Endothelial cell of umbilical vein (primary cell): ENCODE measurements around the gene FAM210A. TPM values are rescaled to one million over a fixed set of nuclear protein-coding genes. Genes with fewer than 3 reads are reported as not detected.

Experiments used
- BruUV-seq: library from RNA; stranded (reverse); fragments of 400-500 nt; replicated peaks from 2 replicates; lab custom pipeline; 2021; lab: Mats Ljungman, UMichigan
- CTCF ChIA-PET: fragments of 300-600, 350-600 bp; sonication (Branson Sonifier 250); formaldehyde crosslinking; loops from one replicate; lab custom pipeline; 2021; ENCODE audit warnings: antibody characterized with exemption, inconsistent platforms; lab: Charles Lee
- POLR2A ChIA-PET: fragments of 300-600, 350-600 bp; sonication (Branson Sonifier 250); formaldehyde crosslinking; loops from one replicate; lab custom pipeline; 2021; ENCODE audit warnings: antibody characterized with exemption, inconsistent platforms; lab: Charles Lee
- DNase-seq: peaks from one replicate; pipeline ENCODE4 v3.0.0-alpha.2; 2011; ENCODE audit warnings: low read depth, low spot score
- FAIRE-seq: peaks from 2 replicates; lab custom pipeline; 2011; peaks lifted over from hg19 to GRCh38; lab: Jason Lieb, UNC
- H2AFZ ChIP-seq: 2 replicates; pipeline ENCODE4 v1.6.0; 2012; ENCODE audit warnings: low read depth, low read length, control low read depth, inconsistent platforms
- H3K27ac ChIP-seq: 2 replicates; pipeline ENCODE4 v1.5.1; 2011; ENCODE audit warnings: low read depth, mild to moderate bottlenecking, control low read depth, low read length, moderate library complexity; ENCODE audit not compliant: insufficient read depth
- H3K27me3 ChIP-seq, 2 experiments: 2 replicates each; pipeline versions ENCODE4 v1.6.0 to v1.6.1; 2011; ENCODE audit warnings: low read length in 2 of 2, mixed read lengths in 1 of 2; ENCODE audit not compliant: control insufficient read depth in 2 of 2, insufficient read depth in 2 of 2
- H3K36me3 ChIP-seq, 2 experiments: 2 replicates in 1 of 2; 3 replicates in 1 of 2; pipeline ENCODE4 v1.5.1; 2011; ENCODE audit warnings: low read length in 2 of 2, mild to moderate bottlenecking in 1 of 2, moderate library complexity in 1 of 2; ENCODE audit not compliant: control insufficient read depth in 2 of 2, insufficient read depth in 2 of 2; ENCODE audit errors: extremely low read depth in 1 of 2
- H3K4me1 ChIP-seq: 3 replicates; pipeline ENCODE4 v1.5.1; 2011; ENCODE audit warnings: mild to moderate bottlenecking, low read length; ENCODE audit not compliant: control insufficient read depth, insufficient read depth; ENCODE audit errors: extremely low read depth
- H3K4me2 ChIP-seq: 2 replicates; pipeline ENCODE4 v1.6.1; 2011; ENCODE audit warnings: low read length, control low read depth, mixed read lengths; ENCODE audit not compliant: insufficient read depth
- H3K4me3 ChIP-seq, 3 experiments: fragments of 200-600 bp in 1 of 3; sonication (generic), shearing (Covaris generic) in 1 of 3; replicated peaks in 1 of 3; 2 replicates each; pipeline ENCODE4 v1.5.1; 2011 to 2016; ENCODE audit warnings: control low read depth in 3 of 3, low read length in 3 of 3, mild to moderate bottlenecking in 2 of 3, inconsistent platforms in 1 of 3, low read depth in 1 of 3, moderate library complexity in 1 of 3; ENCODE audit not compliant: insufficient read depth in 1 of 3
- H3K79me2 ChIP-seq: 2 replicates; pipeline ENCODE4 v1.6.0; 2012; ENCODE audit warnings: low read length, inconsistent platforms; ENCODE audit not compliant: control insufficient read depth, insufficient read depth
- H3K9ac ChIP-seq: replicated peaks from 2 replicates; pipeline ENCODE3; 2011; ENCODE audit warnings: low read length, control low read depth; ENCODE audit not compliant: insufficient read depth; ENCODE audit errors: extremely low read depth
- H3K9me1 ChIP-seq: replicated peaks from 3 replicates; pipeline ENCODE4 v1.6.0; 2011; ENCODE audit warnings: mild to moderate bottlenecking, low read length; ENCODE audit not compliant: control insufficient read depth, insufficient read depth; ENCODE audit errors: extremely low read depth
- H3K9me3 ChIP-seq: replicated peaks from 2 replicates; pipeline ENCODE4 v1.5.1; 2012; ENCODE audit warnings: low read length, inconsistent platforms; ENCODE audit not compliant: control insufficient read depth, insufficient read depth
- H4K20me1 ChIP-seq: replicated peaks from 2 replicates; pipeline ENCODE3; 2011; ENCODE audit warnings: mild to moderate bottlenecking, low read length; ENCODE audit not compliant: control insufficient read depth, insufficient read depth; ENCODE audit errors: extremely low read depth
- CTCF ChIP-seq, 2 donors: IDR thresholded peaks; 1 replicate in 1 of 2; 2 replicates in 1 of 2; pipeline ENCODE4 v1.5.1; 2011; ENCODE audit warnings: low read length in 2 of 2, mild to moderate bottlenecking in 2 of 2, moderate library complexity in 2 of 2, control low read depth in 1 of 2, inconsistent platforms in 1 of 2, low read depth in 1 of 2; ENCODE audit not compliant: insufficient read depth in 1 of 2; ENCODE audit errors: extremely low read depth in 1 of 2
- EZH2 ChIP-seq: IDR thresholded peaks from 2 replicates; pipeline ENCODE4 v1.6.1; 2012; ENCODE audit warnings: borderline replicate concordance, low read depth, mild to moderate bottlenecking, moderate library complexity, low read length, inconsistent platforms; ENCODE audit not compliant: severe bottlenecking
- FOS ChIP-seq: IDR thresholded peaks from 2 replicates; pipeline ENCODE4 v1.6.1; 2011; ENCODE audit warnings: mild to moderate bottlenecking, low read length, moderate library complexity, borderline replicate concordance; ENCODE audit not compliant: insufficient read depth
- GATA2 ChIP-seq: IDR thresholded peaks from 2 replicates; pipeline ENCODE4 v1.7.0; 2011; ENCODE audit warnings: low read depth, mild to moderate bottlenecking, moderate library complexity, mixed read lengths, low read length; ENCODE audit not compliant: insufficient read length, insufficient read depth
- JUN ChIP-seq: IDR thresholded peaks from 2 replicates; pipeline ENCODE4 v1.6.1; 2011; ENCODE audit warnings: borderline replicate concordance, low read depth; ENCODE audit not compliant: insufficient read length, insufficient read depth
- MAX ChIP-seq: IDR thresholded peaks from 2 replicates; pipeline ENCODE4 v1.6.1; 2011; ENCODE audit not compliant: insufficient read depth, insufficient read length
- MYC ChIP-seq: IDR thresholded peaks from one replicate; pipeline ENCODE4 v1.6.1; 2011; ENCODE audit warnings: mild to moderate bottlenecking, low read depth, low read length
- POLR2A ChIP-seq: IDR thresholded peaks from 2 replicates; pipeline ENCODE4 v1.6.1; 2012; ENCODE audit warnings: low read depth, mild to moderate bottlenecking, control low read depth, low read length
- POLR2AphosphoS5 ChIP-seq: IDR thresholded peaks from 2 replicates; pipeline ENCODE4 v1.6.1; 2012; ENCODE audit warnings: low read depth, mild to moderate bottlenecking, control low read depth, low read length, moderate library complexity; ENCODE audit not compliant: insufficient read depth
- dilution Hi-C: fragments of 300-500 bp; cut with MboI; formaldehyde crosslinking; loops from one replicate; pipeline ENCODE4 v1.15.0; 2019; ENCODE audit warnings: low sequenced_read_pairs; ENCODE audit not compliant: extremely low pct_ligation_motif_present
- intact Hi-C: fragments of 100-400 bp; cut with micrococcal nuclease; formaldehyde crosslinking; loops from one replicate; pipeline ENCODE4 v1.10.0; 2022
- polyA plus RNA-seq, 4 experiments: library from polyadenylated mRNA; depleted of rRNA in 3 of 4; stranded (reverse) in 3 of 4; unstranded in 1 of 4; fragments of >200 nt; gene quantifications; 2 replicates each; pipeline versions ENCODE4 v1.2.1 to v1.2.3, GENCODE V29; 2011 to 2012; ENCODE audit warnings: missing spikeins in 1 of 4
- total RNA-seq: library from RNA; stranded (reverse); gene quantifications from 2 replicates; pipeline ENCODE4 v1.2.3, GENCODE V29; 2021

FAM210A gene
- total and polyA plus RNA-seq, 2 donors (not counting 3 experiments of a cell fraction or from before 2014, with no cell fraction given), result 7.1 to 17.3 TPM

- Histone ChIP-seq H3K9me1 (no peaks in the 10 kb centered on the region), H4K20me1 (no peaks in the 10 kb centered on the region), H3K4me1 (no peaks in the 10 kb centered on the region), H3K27me3 (peaks cover 8 to 9% of the 10 kb centered on the region in 2 experiments), H3K36me3 (no peaks in the 10 kb centered on the region), H3K4me2 (no peak overlapping the region), H3K27ac (no peak overlapping the region), H3K4me3 (no peak overlapping the region), H2AFZ (no peak overlapping the region), H3K9me3 (no peaks in the 10 kb centered on the region), H3K9ac (no peak overlapping the region), H3K79me2 (no peaks in the 10 kb centered on the region)
- intact Hi-C loops, result no loop called here
- CTCF ChIA-PET, result no interaction called here
- no TSS peak for BruUV-seq
- TF ChIP-seq EZH2, result no peak
- TF ChIP-seq FOS, result no peak
- no peak for TF ChIP-seq POLR2A
- no peak for TF ChIP-seq MAX
- TF ChIP-seq GATA2, result no peak
- POLR2A ChIA-PET, result no interaction called here
- DNase-seq, result no peak
- dilution Hi-C loops, result no loop called here
- FAIRE-seq, result no peak
Observed at GRCh38 chr18:13642440-13642827, 83.9 kb downstream of the FAM210A start.

- DNase-seq, result peak; percentile 15
- POLR2A ChIA-PET, result no interaction called here
Observed at GRCh38 chr18:13641551-13642439, 84.6 kb downstream of the FAM210A start.

More at GRCh38 chr18:13641551-13642439, 84.6 kb downstream of the FAM210A start:
- Histone ChIP-seq H3K4me3 (peak overlapping the region in 2 of 3 experiments; percentile 5 to 28), H3K79me2 (no peaks in the 10 kb centered on the region), H3K9ac (no peak overlapping the region), H3K27me3 (peaks cover 8 to 9% of the 10 kb centered on the region in 2 experiments), H3K9me3 (no peaks in the 10 kb centered on the region), H3K4me1 (no peaks in the 10 kb centered on the region), H3K36me3 (no peaks in the 10 kb centered on the region), H3K27ac (no peak overlapping the region), H3K9me1 (no peaks in the 10 kb centered on the region), H4K20me1 (no peaks in the 10 kb centered on the region), H3K4me2 (peak overlapping the region; percentile 34), H2AFZ (peak overlapping the region; percentile 74)
- CTCF ChIA-PET, result no interaction called here
- TF ChIP-seq CTCF (IDR thresholded peaks at IDR 0.05; ENCODE audit: extremely low read depth in 1 of 2, insufficient read depth in 1 of 2, low read depth in 1 of 2, low read length in 2 of 2) (no peak), MAX (no peak), JUN (no peak), POLR2A (no peak), GATA2 (no peak), MYC (no peak), EZH2 (no peak), POLR2AphosphoS5 (no peak), FOS (no peak)
- peak; percentile 70 for FAIRE-seq
- intact Hi-C loops (no loop called here), dilution Hi-C loops (no loop called here)
- no TSS peak for BruUV-seq
